ENCODE data around the gene SLC6A18.

DNA sequence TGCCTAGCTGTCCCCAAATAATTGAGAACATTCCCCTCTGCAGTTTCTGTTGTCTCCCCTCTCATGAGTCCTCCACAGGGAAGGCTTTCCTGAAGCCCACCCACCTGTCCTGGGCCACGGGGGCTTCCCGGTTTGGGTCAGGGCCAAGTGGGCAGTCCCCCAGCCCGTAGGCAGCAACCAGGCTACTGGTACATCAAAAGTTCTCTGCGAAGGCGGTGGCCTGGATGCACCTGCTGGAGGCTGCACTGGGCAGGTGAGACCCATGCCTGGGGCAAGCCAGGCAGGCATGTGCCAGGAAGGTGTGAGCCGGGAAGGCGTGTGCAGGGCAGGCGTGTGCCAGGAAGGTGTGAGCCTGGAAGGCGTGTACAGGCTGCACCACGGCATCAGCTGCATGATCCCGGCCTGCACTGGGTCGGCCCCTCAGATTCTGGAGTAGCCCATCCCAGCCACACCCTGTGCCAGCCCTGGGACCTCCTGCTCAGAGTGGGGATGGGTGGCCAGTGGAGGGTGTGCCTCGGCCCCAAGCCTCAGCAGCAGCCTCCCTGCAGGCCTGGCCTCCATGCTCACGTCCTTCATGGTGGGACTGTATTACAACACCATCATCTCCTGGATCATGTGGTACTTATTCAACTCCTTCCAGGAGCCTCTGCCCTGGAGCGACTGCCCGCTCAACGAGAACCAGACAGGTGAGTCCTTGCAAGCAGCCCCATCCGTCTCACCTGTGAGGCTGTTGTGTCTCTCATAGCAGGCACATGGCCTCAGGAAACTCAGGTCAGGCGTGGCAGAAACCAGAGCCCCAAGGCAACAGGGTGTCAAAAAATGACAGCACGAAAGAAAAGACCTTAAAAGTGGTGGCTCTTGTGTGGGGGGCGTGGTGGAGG lies 15.0 kb upstream of the SLC6A18 start:
- TF ChIP-seq, protein P1, sequence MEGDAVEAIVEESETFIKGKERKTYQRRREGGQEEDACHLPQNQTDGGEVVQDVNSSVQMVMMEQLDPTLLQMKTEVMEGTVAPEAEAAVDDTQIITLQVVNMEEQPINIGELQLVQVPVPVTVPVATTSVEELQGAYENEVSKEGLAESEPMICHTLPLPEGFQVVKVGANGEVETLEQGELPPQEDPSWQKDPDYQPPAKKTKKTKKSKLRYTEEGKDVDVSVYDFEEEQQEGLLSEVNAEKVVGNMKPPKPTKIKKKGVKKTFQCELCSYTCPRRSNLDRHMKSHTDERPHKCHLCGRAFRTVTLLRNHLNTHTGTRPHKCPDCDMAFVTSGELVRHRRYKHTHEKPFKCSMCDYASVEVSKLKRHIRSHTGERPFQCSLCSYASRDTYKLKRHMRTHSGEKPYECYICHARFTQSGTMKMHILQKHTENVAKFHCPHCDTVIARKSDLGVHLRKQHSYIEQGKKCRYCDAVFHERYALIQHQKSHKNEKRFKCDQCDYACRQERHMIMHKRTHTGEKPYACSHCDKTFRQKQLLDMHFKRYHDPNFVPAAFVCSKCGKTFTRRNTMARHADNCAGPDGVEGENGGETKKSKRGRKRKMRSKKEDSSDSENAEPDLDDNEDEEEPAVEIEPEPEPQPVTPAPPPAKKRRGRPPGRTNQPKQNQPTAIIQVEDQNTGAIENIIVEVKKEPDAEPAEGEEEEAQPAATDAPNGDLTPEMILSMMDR (conservative IDR thresholded peaks at IDR 0.05 in 1 of 2, IDR thresholded peaks at IDR 0.05 in 1 of 2; ENCODE audit: low read depth in 1 of 2, low read length in 2 of 2), result no peak
- TF ChIP-seq EZH2 (IDR thresholded peaks at IDR 0.05; ENCODE audit: low read length, missing control alignments), result no peak

All from fibroblast of lung (primary cell).